Measurements from ENCODE around the gene HOXA4. TPM values are rescaled to one million over a fixed set of nuclear protein-coding genes. Genes with fewer than 3 reads are reported as not detected.
A peak's percentile ranks its signal among the peaks of the same experiment; 100 is the strongest.

The HOXA4 gene
- total and polyA plus RNA-seq, 10 of the 15 experiments (the other 5 are each of a cell fraction or from before 2014, with no cell fraction given), result 0.07 TPM; not detected in 9

- Histone ChIP-seq H3K27me3 (replicated peaks in 1 of 2; ENCODE audit: control insufficient read depth in 2 of 2, insufficient read depth in 2 of 2, low read length in 1 of 2) (peaks cover 24 to 43% of the 10 kb centered on the region in 2 experiments), H4K20me1 (ENCODE audit: control insufficient read depth, insufficient read depth) (no peaks in the 10 kb centered on the region), H3K4me1 (ENCODE audit: control insufficient read depth, insufficient read depth, low read length) (no peaks in the 10 kb centered on the region), H3K79me2 (ENCODE audit: control insufficient read depth, insufficient read depth, low read length) (no peaks in the 10 kb centered on the region), H3K4me2 (ENCODE audit: control insufficient read depth, insufficient read depth) (no peak overlapping the region), H3K36me3 (ENCODE audit: control insufficient read depth in 2 of 2, insufficient read depth in 2 of 2, low read length in 1 of 2) (no peaks in the 10 kb centered on the region; a peak in 1 of 4 replicates), H3K9ac (ENCODE audit: control insufficient read depth, insufficient read depth, low read length) (no peak overlapping the region), H3K9me3 (replicated peaks; ENCODE audit: control insufficient read depth, insufficient read depth, low read length) (peaks cover 2% of the 10 kb centered on the region; the same call in 1 of the 3 replicates), H2AFZ (ENCODE audit: control insufficient read depth, low read depth, low read length) (no peak overlapping the region), H3K27ac (ENCODE audit: control insufficient read depth, insufficient read depth) (no peak overlapping the region), H3K4me3 (no peak overlapping the region)
- no peak for ATAC-seq
- no peak for FAIRE-seq
- intact Hi-C loops (cut with micrococcal nuclease; ENCODE audit: unreplicated experiment) (no loop called here), in situ Hi-C loops (cut with MboI) (loop anchor here (25.0 kb wide), 1 partner anchor 1080 kb away; no protein-coding TSS in a partner anchor)
- SMC1A ChIA-PET (ENCODE audit: uncharacterized antibody, unreplicated experiment), result no interaction called here
- RAD21 ChIA-PET (ENCODE audit: unreplicated experiment), result no interaction called here
- POLR2A ChIA-PET, result no interaction called here
- CTCF ChIA-PET, result interaction anchor here (1.0 kb wide), 1 partner anchor 15 kb away, joined by 4 read pairs; no protein-coding TSS in a partner anchor
- BruUV-seq (replicated peaks), result no TSS peak
- 0 out of 2 replicates have a peak, but pooled peaks have one; percentile 22 for TF ChIP-seq EZH2 (IDR thresholded peaks at IDR 0.05; ENCODE audit: borderline replicate concordance, control insufficient read depth, low read depth, low read length)
- TF ChIP-seq ESRRA (IDR thresholded peaks at IDR 0.05; ENCODE audit: low read length), result no peak
- 21% methylated on average over 46 of the region's 50 CpGs for WGBS (ENCODE audit: insufficient coverage, insufficient replicate concordance, low lambda C conversion rate, missing lambda C conversion rate)
- DNase-seq (ENCODE audit: low read depth, low spot score), result no peak
Observed at GRCh38 chr7:27166531-27167505, 36.3 kb upstream of the HOXA4 start.

GRCh38 chr7:27165996-27166530 is 35.5 kb upstream of the HOXA4 start:
- Histone ChIP-seq H3K9me3 (replicated peaks; ENCODE audit: control insufficient read depth, insufficient read depth, low read length) (peaks cover 2% of the 10 kb centered on the region; the same call in 1 of the 3 replicates), H3K36me3 (ENCODE audit: control insufficient read depth in 2 of 2, insufficient read depth in 2 of 2, low read length in 1 of 2) (no peaks in the 10 kb centered on the region; a peak in 1 of 4 replicates), H3K27me3 (replicated peaks in 1 of 2; ENCODE audit: control insufficient read depth in 2 of 2, insufficient read depth in 2 of 2, low read length in 1 of 2) (peaks cover 19 to 41% of the 10 kb centered on the region in 2 experiments), H3K27ac (ENCODE audit: control insufficient read depth, insufficient read depth) (no peak overlapping the region), H3K4me1 (ENCODE audit: control insufficient read depth, insufficient read depth, low read length) (no peaks in the 10 kb centered on the region), H2AFZ (ENCODE audit: control insufficient read depth, low read depth, low read length) (no peak overlapping the region), H3K4me3 (no peak overlapping the region), H4K20me1 (ENCODE audit: control insufficient read depth, insufficient read depth) (no peaks in the 10 kb centered on the region), H3K9ac (ENCODE audit: control insufficient read depth, insufficient read depth, low read length) (no peak overlapping the region), H3K79me2 (ENCODE audit: control insufficient read depth, insufficient read depth, low read length) (no peaks in the 10 kb centered on the region), H3K4me2 (ENCODE audit: control insufficient read depth, insufficient read depth) (no peak overlapping the region)
- SMC1A ChIA-PET (ENCODE audit: uncharacterized antibody, unreplicated experiment), result no interaction called here
- WGBS (ENCODE audit: insufficient coverage, insufficient replicate concordance, low lambda C conversion rate, missing lambda C conversion rate), result 32% methylated on average over 39 of the region's 46 CpGs
- no peak for TF ChIP-seq RFX5 (IDR thresholded peaks at IDR 0.05; ENCODE audit: low read depth, low read length)
- in situ Hi-C loops (cut with MboI) (loop anchor here (25.0 kb wide), 1 partner anchor 1079 kb away; no protein-coding TSS in a partner anchor), intact Hi-C loops (cut with micrococcal nuclease; ENCODE audit: unreplicated experiment) (no loop called here)
- no peak for ATAC-seq
- BruUV-seq (replicated peaks), result no TSS peak
- RAD21 ChIA-PET (ENCODE audit: unreplicated experiment), result no interaction called here
- CTCF ChIA-PET, result interaction anchor here (1.0 kb wide), 1 partner anchor 16 kb away, joined by 4 read pairs; no protein-coding TSS in a partner anchor
- no peak for DNase-seq (ENCODE audit: low read depth, low spot score)
- no peak for FAIRE-seq
- POLR2A ChIA-PET, result no interaction called here
